GM21786 (cell line): ENCODE results near the gene MYO15B.

Experiments used
- ATAC-seq: cut with Tn5 transposase; IDR thresholded peaks from one replicate; pipeline ENCODE4 v1.9.1; 2021; ENCODE audit not compliant: unreplicated experiment

MYO15B gene

DNA sequence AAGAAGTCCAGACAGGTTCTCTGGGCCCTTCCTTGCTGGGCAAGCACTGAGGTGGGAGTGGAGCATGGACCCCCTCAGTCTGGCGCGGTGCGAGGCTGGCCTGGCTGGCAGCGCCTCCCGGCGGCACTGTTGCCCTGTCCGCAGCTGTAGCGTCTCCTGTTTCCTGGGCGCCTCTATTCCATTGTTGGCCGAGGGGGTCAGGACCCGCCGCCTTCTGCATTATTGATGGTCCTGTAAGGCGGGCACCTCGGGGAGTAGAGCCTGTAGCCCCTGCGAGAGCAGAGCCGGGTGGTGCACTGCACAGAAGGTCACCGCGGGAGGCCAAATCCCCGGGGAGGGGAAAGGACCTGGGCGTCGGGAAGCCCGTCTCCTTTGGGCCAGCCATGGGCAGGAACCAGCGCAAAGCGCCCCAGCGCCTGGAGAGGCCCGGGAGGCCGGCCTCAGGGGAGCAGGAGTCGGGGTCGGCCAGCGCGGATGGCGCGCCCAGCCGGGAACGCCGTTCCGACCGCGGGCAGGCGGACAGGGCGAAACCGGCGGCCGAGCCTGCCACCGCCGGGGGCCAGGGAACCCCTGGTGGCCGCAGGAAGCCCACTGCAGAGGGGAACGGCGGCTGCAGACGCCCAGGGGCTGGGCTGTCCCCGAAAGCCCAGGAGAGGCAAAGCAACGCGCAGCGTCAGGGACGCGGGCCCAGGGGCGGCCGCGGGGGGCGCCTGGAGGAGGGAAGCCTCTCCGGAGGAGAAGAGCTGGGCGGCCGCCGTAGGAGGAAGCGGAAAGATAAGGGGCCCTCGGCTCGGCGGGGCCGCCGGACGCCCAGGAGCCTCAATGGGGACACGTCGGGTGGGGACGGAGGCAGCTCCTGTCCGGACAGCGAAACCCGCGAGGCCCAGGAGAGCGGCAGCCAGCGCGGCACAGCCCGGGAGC is at the start of gene MYO15B:
TSS of gene MYO15B (plus strand) at position 126 of the 921 bp plus-strand sequence. CDS start at position 384, 258 bp downstream.
- ATAC-seq, result no peak

DNA sequence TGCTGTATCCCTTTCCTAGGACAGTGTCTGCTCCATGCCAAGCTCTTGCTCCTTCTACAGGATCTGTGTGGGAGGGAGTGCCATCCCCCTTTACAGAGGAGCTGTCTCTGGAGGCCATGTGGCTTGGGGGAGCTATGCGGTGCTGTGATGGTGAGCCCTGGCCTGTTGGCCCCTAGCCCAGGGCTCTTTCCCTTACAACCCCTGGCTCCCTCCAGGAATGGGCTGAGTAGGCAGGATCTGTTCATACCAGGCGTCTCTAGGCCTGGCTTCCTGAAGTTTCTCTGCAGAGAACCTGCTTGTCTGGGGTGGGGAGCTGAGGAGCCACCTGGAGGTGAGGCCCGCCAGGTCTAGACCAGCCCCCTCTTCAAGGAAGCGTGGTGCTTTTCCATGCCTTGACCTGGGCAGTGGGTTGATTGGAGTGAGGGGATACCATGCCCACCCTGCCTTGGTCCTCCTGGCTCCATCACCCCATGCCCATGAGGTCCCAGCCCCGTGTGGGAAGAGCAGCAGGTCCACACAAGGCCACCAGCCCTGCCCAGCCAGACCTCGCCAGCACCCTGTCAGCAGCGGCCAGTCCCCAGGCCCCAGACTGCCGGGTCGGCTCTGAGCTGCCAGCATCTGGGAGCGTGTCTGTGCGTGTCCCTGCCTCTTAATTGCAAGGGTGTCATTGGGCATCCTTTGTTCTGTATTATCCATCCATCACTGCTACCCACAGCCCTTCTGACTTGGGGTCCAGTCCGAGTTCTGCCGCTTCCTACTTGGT is 47.5 kb upstream of the MYO15B start:
- ATAC-seq, result no peak

DNA sequence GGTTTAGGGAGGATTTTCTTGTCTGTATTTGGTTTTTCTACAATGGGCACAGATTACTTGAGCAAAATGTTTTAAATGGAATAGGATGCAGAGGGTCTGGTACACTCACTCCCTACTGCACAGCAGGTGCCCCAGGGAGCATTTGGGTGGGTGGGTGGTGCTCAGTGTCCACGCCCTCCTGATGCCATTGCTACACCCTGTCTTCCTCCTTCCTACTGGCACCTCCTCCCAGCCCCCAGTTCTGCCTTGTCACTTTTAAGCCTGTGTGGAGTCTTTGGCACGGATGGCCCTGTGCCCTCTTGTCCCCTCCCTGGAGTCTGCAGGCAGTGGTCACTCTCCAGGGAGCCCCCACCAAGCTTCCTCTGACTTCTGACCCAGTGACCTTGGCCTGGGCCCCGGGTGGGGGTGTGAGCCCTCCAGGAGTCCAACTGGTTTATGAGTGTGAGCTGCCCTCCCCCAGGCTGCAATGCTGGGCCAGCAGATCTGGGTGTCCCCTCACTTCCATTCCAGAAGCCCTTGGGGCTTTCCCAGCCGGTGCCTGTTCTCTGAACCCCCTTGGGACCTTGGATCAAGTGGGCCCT is 46.6 kb upstream of the MYO15B start:
- no peak for ATAC-seq

DNA sequence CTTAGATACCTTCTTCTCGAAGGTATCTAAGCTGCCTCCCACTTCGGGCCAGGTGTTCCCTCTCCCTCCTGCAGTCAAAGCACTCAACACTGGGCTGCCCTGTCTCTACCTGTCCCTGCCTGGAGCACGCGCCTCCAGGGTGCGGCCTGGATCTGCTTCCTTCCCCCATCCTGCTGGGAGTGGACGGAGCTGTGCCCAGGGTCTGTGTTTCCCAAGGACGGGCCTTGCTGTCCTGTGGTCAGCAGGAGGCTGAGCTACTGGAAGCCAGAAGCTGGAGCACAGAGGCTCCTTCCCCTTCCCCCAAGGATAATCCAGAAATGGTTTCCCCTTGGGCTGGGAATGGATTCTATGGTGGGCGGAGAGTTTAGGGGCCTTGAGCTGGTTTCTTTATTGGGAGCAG is 45.4 kb upstream of the MYO15B start:
- ATAC-seq, result no peak

DNA sequence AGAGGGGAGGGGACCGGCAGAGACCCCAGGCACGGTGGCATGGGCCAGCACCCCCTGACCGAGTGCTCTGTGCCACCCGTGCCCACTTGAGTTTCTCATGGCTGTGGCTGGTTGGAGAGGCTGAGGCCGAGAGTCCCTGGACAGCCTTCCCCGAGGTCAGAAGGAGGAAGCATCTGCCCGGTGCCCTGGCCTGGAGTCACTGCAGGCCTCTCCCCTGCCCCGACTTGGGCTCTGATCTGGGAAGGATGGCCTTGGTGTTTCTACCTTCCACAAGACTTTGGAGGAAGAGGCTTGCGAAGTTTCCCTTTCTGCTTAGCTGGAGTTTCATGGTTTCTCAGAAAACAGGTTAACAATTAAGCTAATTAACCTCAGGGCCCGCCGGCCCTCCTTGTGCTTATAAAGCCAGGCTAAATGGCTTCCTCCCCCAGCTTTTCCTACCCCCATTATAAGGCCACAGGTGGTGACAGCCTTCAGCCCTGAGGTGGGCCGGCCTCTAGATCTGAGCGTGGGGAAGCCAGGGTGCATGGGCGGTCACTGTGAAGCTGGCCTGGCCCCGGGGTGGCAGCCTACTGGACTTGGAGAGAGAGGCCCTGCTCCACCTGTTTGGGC is 44.8 kb upstream of the MYO15B start:
- no peak for ATAC-seq

DNA sequence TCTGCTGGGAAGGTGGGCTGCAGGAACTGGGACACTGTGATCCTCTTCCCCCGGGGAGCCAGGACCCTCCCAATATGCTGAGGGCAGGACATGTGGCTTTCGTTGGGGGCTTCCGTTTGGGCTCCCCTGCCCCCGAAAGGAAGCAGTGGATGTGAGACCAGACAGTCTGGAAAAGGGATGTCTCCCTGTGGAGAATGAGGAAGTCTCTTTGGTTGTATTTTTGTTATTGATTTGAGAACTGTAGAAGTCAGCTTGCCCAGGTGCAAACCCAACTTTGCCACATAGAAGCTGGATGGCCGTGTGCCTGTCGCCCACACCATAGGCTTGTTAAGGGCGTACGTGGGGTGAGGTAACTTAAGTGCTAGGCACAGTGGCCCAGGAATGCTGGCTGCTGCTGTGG is 43.4 kb upstream of the MYO15B start:
- no peak for ATAC-seq

DNA sequence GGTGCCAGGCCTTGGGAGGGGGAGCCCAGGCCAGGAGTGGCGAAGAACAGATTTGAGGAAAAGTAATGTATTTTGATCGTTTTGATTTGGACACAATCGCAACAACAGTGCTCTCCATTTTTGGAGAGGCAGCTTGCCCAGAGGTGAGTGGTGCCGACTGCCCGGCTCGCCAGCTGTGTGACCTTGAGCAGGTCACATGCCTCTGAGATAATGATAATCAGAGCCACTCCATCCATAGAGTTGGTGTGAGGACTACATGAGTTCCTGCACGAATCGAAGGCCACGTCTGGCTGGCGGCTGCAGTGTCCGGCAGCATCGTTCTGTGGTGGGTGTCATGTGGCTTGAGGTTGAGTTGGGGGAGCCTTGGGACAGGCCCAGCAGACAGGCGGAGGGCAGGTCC is 41.4 kb upstream of the MYO15B start:
- no peak for ATAC-seq

DNA sequence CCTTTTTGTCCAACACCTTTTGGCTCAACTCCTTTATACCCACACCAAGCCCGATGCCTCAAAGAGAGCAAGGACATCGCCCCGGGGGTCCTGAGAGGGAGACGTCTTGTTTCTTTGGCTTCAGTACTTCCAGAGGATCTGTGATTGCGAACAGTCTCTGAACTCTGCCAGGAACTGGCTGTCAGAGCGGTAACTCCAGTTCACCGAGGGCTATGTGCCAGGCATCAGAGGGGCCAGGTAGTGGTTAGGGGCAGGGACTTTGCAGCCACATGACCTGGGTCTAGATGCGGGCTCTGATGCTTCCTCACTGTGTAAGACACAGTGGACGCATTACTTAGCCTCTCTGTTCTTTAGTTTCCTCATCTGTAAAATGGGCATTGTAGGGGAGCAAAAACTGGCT is 40.5 kb upstream of the MYO15B start:
- ATAC-seq, result no peak

DNA sequence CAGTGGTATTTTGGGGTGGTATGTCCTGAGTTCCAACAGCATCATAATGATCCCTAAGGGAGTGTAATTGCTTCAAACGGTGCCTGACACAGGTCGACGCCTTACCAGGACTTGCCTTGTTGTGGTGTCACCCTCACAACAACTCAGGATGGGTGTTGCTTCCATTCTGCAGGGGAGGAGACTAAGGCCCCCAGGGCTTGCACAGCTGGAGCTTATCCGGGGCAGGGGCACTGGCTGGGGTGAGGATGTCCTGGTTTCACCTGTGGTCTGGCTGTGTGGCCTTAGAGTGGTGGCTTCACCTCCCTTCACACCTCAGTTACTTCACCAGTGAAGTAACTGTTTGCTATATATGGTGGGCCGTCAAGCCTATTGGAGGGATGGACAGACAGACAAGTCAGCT is 38.8 kb upstream of the MYO15B start:
- no peak for ATAC-seq

DNA sequence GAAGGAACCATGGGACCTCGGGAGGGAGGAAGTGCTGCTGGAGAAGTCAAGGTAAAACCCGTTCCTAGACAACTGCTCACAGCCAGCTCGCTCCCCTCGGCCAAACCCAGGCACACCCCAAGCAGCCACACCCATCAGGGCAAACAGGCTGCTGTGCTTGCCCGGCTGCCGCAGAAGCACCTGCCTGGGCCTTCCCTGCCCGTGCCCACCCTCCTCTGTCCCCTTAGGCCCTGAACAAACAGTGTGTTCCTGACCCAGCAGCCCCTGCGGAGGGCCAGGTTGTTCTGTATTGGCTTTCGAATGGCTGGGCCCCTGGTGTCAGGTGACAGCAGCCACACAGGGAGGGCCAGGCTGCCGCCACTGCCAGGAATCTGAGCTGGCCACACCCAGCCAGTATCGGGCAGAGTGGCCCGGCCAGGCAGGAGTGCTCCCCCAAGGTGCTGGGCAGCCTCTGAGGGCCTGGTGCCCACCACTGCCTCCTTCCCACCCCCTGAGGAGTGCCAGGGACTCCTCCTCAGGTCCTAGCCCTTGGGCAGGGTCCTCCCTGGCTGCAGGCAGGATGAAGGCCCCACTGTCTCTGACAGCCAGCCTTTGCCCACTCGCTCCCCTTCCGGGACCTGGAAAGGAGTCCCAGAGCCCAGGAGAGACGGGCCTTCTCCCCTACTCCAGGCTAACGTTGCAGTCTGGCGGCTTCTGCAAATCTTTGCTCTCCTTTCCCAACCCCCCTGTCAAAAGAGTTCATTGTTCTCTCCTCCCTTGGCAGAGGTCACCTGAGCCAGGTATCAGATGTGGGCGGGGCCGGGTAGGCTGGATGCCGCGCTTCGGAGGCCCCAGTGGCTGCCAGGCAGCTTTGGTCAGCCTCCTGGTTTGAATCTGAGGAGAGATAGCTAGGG is 38.1 kb upstream of the MYO15B start:
- ATAC-seq, result no peak

DNA sequence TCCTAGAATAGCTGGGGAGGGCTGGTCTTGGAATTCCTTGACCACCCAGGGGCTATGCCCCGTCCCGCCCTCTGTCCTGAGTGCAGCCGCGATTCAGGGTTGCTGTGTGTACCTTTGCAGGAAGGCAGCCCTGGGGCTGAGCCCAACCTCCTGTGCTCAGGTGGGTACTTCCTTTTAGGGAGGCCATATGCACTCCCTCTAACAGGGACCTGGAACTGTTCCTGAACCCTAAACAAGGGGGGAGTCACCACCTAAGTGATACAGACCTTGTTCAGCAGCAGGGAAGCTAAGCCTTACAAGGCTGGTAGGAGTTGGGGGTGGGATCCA is 37.5 kb upstream of the MYO15B start:
- ATAC-seq, result no peak

DNA sequence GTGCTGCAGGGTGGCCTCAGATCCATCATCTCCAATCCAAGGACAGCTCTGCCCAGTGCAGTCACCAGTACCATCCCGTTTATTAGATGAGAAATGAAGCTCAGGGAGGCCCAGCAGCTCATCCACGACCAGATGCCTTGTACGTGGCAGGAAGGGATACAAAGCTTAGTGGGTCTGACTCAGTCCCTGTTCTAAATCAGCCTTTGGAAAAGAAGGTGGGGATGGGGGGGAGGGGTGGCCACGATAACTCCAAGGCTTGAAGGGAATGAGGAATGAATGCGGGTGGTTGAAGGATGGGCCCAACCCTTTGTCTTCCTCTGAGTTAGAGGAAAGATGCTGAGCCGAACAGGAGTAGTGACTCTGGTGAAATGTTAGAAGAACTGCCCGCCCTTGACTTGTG is 36.3 kb upstream of the MYO15B start:
- no peak for ATAC-seq

DNA sequence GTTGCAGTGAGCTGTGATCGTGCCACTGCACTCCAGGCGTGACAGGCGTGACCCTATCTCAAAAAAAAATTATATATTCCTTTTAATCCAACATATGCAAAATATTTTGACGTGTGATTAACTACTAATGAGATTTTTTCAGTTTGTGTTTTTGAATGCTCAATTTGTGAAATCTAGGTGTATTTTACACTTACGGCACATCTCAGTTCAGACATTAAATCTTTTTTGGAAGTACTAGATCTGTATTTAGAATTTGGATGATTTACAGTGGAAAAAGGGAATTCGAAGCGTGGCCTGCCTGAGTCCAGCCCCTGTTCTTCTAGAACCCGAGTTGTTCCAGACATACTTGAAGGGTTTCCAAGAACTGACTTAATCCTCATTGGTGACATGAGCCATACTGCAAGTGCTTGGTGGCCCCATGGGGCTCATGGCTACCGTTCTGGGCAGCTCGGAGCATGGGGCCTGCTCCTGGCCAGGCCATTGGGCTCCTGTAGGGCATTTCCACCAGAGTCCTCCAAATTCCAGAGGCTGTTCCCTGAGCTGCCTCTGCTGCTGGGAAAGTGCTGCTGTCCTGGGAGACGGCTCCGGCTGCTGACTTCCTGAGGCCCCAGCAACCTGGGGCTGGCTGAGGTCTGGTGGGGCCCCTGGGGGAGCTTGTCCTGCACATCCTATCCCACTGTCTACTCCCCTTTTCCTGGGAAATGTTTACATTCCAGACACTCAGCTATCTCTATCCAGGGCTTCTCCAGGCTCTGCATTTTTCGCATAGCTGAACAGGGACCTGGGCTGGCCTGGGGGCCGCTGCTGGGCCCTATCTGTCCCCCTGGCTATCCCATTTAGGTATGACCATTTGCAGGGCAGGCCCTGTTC is 34.9 kb upstream of the MYO15B start:
- ATAC-seq, result no peak

DNA sequence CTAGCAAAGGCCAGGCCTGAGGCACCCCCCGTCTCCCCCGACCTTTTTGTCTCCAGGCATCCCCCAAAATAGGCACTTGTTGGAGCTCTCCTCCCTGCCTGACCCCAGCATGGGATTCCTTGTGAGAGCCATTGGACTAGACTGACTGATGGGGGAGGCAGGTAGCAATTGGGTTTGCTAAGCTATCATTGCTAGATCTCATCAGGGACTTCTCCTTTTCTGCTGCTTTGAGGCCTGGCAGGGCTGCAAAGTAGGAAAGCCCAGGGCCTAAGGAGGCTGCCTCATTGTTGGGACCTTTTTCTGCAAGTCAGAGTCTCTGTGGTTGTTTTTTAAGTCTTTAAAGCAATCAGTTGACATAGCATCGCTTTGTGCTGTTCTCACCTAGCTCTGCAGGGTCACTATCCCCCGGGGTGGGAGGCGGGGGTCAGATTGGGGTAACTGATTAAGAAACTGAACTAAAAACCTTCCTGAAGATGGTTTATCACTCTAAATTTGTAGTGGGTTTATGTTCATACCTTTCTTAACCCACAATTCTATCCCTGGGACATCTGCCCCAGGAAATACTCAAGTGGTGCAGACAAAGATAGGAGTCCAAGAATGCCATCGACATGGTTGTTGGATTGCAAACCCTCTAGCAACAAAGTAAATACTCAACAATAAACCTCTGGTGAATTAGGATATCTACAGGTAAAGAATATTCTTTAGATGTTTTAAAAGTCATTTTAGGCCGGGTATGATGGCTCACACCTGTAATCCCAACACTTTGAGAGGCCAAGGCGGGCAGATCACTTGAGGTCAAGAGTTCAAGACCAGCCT is 34.1 kb upstream of the MYO15B start:
- ATAC-seq, result no peak

DNA sequence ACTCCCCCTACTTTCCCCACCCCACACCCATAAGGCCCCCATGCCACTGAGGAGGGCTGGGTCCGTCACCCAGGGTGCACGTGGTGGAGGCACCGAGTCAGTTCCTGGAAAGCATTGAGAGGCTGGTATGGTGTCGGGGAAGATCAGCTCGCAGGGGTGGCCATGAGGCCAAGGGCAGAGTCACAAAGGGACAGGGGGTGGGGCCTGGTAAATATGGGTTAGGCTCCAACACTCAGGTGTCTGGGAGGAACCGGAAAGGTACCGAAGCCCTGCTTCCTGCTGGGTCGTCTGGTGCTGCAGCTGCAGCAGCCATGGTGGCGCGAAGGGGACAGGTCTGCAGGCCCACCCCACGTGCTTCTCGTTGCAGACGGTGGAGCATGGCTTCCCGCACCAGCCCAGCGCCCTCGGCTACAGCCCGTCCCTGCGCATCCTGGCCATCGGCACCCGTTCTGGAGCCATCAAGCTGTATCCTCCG is 31.9 kb upstream of the MYO15B start:
- no peak for ATAC-seq

DNA sequence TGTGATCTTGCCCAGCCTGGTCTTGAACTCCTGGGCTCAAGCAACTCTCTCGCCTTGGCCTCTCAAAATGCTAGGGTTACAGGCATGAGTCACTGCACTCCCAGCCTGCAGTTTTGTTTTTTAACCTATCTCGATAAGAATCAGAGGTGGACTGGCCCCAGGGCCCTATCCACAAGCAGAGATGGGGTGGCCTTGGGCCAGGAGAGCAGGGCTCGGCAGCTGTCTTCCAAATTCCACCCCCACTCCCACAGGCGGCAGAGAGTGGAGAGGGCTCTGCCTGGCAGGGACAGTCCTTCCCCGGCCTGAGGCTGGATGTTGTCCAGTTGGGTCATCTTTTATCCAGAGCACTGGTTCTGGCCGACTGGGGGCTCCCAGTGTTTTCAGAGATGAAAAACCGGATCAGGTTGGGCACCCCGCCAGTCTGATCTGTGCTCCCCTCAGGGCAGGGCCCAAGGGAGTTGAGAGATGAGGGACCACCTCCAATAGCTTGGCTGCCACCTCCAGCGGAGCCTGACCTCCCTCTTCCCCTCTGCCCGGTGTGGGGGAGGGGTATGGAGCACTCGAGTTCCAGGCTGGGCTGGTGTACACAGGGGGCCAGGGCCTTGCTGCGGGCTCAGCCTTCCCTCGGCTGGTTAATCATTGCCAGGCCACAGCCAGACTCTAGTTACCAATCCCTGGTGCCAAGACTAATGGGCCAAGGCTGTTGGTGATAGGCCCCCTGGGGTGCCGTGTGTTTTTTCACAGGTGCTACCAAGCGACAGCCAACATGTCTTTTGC is 30.3 kb upstream of the MYO15B start:
- no peak for ATAC-seq

DNA sequence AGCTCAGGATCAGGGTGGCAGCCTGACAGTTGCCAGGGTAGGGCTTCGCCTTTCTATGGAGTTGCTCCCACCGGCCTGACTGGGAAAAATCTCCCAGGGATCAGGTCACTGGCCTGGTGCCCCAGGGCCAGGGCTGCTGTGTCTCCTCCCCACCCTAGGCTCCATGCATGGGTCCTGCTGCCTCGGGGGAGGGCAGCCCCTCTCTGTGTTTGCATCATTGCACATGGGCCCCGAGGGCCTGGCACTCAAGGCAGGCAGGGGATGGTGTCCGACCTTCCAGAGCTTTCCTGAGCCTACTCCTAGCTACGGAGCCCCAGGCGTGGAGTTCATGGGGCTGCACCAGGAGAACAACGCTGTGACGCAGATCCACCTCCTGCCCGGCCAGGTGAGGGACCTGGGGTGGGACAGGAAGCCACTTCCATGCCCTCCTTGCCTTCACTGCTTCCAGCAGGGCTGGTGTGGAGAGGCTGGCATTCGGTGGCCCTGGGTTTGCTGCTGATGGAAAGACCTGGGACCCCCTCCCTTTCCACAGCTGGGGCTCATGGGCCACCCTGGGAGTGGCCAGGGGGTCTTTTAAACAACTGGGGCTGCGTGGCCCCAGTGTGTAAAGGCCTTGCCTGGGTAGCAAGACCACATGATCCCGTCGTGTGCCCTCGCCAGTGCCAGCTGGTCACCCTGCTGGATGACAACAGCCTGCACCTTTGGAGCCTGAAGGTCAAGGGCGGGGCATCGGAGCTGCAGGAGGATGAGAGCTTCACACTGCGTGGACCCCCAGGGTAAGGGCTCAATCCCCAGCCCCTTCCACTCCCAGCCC is 29.5 kb upstream of the MYO15B start:
- no peak for ATAC-seq
